ENCODE data around the gene CEMIP. TPM values are rescaled to one million over a fixed set of nuclear protein-coding genes. Genes with fewer than 3 reads are reported as not detected.
A peak's percentile ranks its signal among the peaks of the same experiment; 100 is the strongest.

CEMIP gene
- total and polyA plus RNA-seq, 2 of the 13 experiments (the other 11 are each of a cell fraction or from before 2014, with no cell fraction given), result 4.3 to 28.5 TPM

DNA sequence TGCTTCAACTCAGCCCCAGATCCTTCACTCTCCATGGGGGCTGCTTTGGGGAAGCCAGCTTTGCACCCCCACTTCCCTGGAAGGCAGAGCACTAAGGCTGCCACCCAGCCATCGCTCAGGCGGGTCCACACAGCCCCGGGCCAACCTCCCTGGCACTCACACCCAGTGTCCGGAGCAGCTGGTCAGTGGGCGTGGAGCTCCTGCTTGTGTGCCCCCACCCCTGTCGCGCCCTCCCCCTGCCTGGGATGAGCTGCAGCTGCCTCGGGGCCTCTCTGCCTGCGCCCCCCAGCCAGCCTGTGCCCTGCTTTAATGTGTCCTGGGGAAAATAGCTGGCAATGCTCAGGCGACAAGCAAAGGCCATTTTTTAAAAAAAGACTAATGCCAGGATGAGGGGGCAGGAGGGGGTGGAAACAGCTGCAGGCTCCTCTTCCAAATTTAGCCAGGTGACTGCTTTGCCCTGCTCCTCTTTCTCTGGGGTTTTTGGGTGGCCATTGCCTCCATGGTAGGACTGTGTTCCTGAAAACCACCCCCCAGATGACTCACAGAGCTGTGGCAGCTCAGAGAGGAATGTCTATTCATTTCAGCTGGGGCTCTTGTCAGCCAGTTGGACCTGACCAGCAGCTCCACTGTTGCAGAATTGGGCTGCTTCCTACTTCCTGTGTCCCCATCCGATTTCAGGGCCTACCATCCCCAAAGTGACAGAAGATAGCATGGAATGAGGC is 65.0 kb downstream of the CEMIP start:
- no peak overlapping the region for H3K27ac ChIP-seq (ENCODE audit: extremely low read length, insufficient read depth, low read length)
- FAIRE-seq, result no peak
- ATAC-seq, result peak; percentile 8; the same call in 1 of the 3 replicates
- H3K36me3 ChIP-seq (replicated peaks in 1 of 2; ENCODE audit: control insufficient read depth in 1 of 2, insufficient read depth in 2 of 2, low read length in 2 of 2), result peaks cover 9 to 19% of the 10 kb centered on the region in 2 experiments
- H3K4me2 ChIP-seq (ENCODE audit: low read depth, low read length), result no peak overlapping the region
- peak; percentile 45 for DNase-seq (ENCODE audit: low spot score)
- CTCF ChIA-PET (ENCODE audit: low intra/inter-chr PET ratio, low total read pairs), result no interaction called here
- no peak overlapping the region for H3K9ac ChIP-seq (ENCODE audit: insufficient read depth, low read depth, low read length)
- no TSS peak for BruUV-seq (replicated peaks)
- intact Hi-C loops (cut with micrococcal nuclease; ENCODE audit: unreplicated experiment) (no loop called here), in situ Hi-C loops (cut with HindIII; ENCODE audit: extremely low pct_ligation_motif_present, low pct_unique_long_range_greater_than_20kb) (no loop called here)
- peaks cover 83% of the 10 kb centered on the region for H3K4me1 ChIP-seq (ENCODE audit: insufficient read depth, low read length)
- no peaks in the 10 kb centered on the region for H3K9me3 ChIP-seq (ENCODE audit: low read length)
- H3K27me3 ChIP-seq (ENCODE audit: control insufficient read depth in 1 of 2, insufficient read depth in 2 of 2, low read length in 2 of 2), result no peaks in the 10 kb centered on the region
- TF ChIP-seq, protein P1, sequence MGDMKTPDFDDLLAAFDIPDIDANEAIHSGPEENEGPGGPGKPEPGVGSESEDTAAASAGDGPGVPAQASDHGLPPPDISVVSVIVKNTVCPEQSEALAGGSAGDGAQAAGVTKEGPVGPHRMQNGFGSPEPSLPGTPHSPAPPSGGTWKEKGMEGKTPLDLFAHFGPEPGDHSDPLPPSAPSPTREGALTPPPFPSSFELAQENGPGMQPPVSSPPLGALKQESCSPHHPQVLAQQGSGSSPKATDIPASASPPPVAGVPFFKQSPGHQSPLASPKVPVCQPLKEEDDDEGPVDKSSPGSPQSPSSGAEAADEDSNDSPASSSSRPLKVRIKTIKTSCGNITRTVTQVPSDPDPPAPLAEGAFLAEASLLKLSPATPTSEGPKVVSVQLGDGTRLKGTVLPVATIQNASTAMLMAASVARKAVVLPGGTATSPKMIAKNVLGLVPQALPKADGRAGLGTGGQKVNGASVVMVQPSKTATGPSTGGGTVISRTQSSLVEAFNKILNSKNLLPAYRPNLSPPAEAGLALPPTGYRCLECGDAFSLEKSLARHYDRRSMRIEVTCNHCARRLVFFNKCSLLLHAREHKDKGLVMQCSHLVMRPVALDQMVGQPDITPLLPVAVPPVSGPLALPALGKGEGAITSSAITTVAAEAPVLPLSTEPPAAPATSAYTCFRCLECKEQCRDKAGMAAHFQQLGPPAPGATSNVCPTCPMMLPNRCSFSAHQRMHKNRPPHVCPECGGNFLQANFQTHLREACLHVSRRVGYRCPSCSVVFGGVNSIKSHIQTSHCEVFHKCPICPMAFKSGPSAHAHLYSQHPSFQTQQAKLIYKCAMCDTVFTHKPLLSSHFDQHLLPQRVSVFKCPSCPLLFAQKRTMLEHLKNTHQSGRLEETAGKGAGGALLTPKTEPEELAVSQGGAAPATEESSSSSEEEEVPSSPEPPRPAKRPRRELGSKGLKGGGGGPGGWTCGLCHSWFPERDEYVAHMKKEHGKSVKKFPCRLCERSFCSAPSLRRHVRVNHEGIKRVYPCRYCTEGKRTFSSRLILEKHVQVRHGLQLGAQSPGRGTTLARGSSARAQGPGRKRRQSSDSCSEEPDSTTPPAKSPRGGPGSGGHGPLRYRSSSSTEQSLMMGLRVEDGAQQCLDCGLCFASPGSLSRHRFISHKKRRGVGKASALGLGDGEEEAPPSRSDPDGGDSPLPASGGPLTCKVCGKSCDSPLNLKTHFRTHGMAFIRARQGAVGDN (CRISPR knock-in tag; IDR thresholded peaks at IDR 0.05), result peak; percentile 33; the same call in 1 of the 2 replicates
- peak; percentile 13 for TF ChIP-seq TEAD3 (CRISPR knock-in tag; optimal IDR thresholded peaks at IDR 0.05; ENCODE audit: borderline replicate concordance)
- TF ChIP-seq SP5 (CRISPR knock-in tag; IDR thresholded peaks at IDR 0.05; ENCODE audit: borderline replicate concordance, low read depth), result no peak
- no peak for TF ChIP-seq NFE2 (CRISPR knock-in tag; IDR thresholded peaks at IDR 0.05)
- TF ChIP-seq HNRNPL (IDR thresholded peaks at IDR 0.05; ENCODE audit: low read depth, low read length), result 0 out of 2 replicates have a peak, but pooled peaks have one; percentile 28
- no peak for TF ChIP-seq SMAD1 (CRISPR knock-in tag; IDR thresholded peaks at IDR 0.05; ENCODE audit: borderline replicate concordance, low read depth)
- TF ChIP-seq ZNF44 (CRISPR knock-in tag; IDR thresholded peaks at IDR 0.05), result no peak
- TF ChIP-seq MLLT10 (CRISPR knock-in tag; IDR thresholded peaks at IDR 0.05), result no peak
- TF ChIP-seq SIN3B (IDR thresholded peaks at IDR 0.05; ENCODE audit: low read length), result no peak
- TF ChIP-seq, protein P2, sequence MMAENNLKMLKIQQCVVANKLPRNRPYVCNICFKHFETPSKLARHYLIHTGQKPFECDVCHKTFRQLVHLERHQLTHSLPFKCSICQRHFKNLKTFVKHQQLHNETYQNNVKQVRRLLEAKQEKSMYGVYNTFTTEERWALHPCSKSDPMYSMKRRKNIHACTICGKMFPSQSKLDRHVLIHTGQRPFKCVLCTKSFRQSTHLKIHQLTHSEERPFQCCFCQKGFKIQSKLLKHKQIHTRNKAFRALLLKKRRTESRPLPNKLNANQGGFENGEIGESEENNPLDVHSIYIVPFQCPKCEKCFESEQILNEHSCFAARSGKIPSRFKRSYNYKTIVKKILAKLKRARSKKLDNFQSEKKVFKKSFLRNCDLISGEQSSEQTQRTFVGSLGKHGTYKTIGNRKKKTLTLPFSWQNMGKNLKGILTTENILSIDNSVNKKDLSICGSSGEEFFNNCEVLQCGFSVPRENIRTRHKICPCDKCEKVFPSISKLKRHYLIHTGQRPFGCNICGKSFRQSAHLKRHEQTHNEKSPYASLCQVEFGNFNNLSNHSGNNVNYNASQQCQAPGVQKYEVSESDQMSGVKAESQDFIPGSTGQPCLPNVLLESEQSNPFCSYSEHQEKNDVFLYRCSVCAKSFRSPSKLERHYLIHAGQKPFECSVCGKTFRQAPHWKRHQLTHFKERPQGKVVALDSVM (CRISPR knock-in tag; IDR thresholded peaks at IDR 0.05), result no peak
- peak; percentile 82 for TF ChIP-seq FOSL2 (CRISPR knock-in tag; IDR thresholded peaks at IDR 0.05)
- TF ChIP-seq, protein P3, sequence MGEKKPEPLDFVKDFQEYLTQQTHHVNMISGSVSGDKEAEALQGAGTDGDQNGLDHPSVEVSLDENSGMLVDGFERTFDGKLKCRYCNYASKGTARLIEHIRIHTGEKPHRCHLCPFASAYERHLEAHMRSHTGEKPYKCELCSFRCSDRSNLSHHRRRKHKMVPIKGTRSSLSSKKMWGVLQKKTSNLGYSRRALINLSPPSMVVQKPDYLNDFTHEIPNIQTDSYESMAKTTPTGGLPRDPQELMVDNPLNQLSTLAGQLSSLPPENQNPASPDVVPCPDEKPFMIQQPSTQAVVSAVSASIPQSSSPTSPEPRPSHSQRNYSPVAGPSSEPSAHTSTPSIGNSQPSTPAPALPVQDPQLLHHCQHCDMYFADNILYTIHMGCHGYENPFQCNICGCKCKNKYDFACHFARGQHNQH (CRISPR knock-in tag; IDR thresholded peaks at IDR 0.05), result no peak
- no peak for TF ChIP-seq ZMYM3 (CRISPR knock-in tag; IDR thresholded peaks at IDR 0.05)
- TF ChIP-seq KDM4B (CRISPR knock-in tag; IDR thresholded peaks at IDR 0.05), result no peak
- TF ChIP-seq, protein P4, sequence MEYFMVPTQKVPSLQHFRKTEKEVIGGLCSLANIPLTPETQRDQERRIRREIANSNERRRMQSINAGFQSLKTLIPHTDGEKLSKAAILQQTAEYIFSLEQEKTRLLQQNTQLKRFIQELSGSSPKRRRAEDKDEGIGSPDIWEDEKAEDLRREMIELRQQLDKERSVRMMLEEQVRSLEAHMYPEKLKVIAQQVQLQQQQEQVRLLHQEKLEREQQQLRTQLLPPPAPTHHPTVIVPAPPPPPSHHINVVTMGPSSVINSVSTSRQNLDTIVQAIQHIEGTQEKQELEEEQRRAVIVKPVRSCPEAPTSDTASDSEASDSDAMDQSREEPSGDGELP (IDR thresholded peaks at IDR 0.05; ENCODE audit: borderline replicate concordance, low read depth), result 0 out of 2 replicates have a peak, but pooled peaks have one; percentile 41
- H4K20me1 ChIP-seq (ENCODE audit: insufficient read depth, low read length), result no peaks in the 10 kb centered on the region
- WGBS (ENCODE audit: low lambda C conversion rate), result 78% methylated on average over 2 of the region's 11 CpGs
- POLR2A ChIA-PET, result interaction anchor here (1.0 to 7.0 kb wide), 3 partner anchors 12 to 65 kb away, joined by 3 to 56 read pairs (median 4); partner anchors contain the start of gene CEMIP
- H3K4me3 ChIP-seq (replicated peaks in 1 of 3; ENCODE audit: insufficient read depth in 1 of 3, low read depth in 2 of 3, low read length in 3 of 3), result no peak overlapping the region
- no peaks in the 10 kb centered on the region for H3K79me2 ChIP-seq (ENCODE audit: insufficient read depth, low read length)
- no peak overlapping the region for H2AFZ ChIP-seq (ENCODE audit: low read length)
